ENCODE results near the gene E2F4. TPM values are rescaled to one million over a fixed set of nuclear protein-coding genes. Genes with fewer than 3 reads are reported as not detected.

The E2F4 gene
- total and polyA plus RNA-seq, 10 of the 15 experiments (the other 5 are each of a cell fraction or from before 2014, with no cell fraction given): 11.7 to 132 (median 95.9) TPM

DNA sequence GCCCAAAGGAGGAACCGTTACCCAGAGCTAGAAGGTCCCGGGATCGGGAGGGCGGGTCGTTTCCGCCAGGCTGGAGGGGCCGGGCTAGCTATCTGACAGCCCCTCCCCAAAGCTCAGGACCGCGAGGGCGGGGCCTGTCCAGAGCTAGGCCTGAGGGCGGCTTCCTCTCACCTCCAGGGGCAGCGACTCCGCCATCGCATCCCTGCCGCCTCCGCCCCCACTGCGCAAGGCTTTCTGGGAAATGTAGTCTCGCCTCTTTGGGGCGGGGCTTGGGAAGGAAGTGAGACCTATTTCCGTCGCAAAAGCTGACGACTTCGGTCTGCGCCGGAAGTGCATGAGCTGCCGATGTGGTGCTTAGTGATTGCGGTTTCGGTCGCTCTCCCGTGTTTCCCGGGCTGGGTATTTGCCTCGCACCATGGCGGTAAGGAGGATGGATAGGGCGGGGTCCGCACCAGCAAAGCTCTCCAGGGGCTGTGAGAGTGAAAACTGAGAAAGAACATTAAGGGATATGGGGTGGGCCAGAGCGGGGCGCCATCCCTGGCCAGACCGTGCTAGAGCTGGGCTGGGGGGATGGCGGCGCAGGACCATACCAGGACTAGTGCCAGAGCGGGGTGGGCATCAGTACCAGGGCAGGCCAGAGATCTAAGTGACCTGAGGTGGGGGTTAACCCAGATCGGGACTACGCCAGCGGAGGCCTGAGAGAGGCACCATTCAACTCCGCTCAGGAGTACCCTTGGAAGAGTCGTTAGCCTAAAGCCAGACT is 35.0 kb downstream of the E2F4 start, which contains the start of gene TMEM208 (continued):
- no peak for TF ChIP-seq IKZF2 (IDR thresholded peaks at IDR 0.05)
- no peak for TF ChIP-seq ASH2L (IDR thresholded peaks at IDR 0.05; ENCODE audit: borderline replicate concordance, low read depth)
- TF ChIP-seq YBX1 (IDR thresholded peaks at IDR 0.05): no peak
- TF ChIP-seq LARP7 (IDR thresholded peaks at IDR 0.05): peak; percentile 58; the same call in 1 of the 2 replicates
- TF ChIP-seq, protein P1, sequence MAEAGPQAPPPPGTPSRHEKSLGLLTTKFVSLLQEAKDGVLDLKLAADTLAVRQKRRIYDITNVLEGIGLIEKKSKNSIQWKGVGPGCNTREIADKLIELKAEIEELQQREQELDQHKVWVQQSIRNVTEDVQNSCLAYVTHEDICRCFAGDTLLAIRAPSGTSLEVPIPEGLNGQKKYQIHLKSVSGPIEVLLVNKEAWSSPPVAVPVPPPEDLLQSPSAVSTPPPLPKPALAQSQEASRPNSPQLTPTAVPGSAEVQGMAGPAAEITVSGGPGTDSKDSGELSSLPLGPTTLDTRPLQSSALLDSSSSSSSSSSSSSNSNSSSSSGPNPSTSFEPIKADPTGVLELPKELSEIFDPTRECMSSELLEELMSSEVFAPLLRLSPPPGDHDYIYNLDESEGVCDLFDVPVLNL (IDR thresholded peaks at IDR 0.05; ENCODE audit: low read depth, low read length): peak; percentile 71
- no peak for TF ChIP-seq SMC3 (IDR thresholded peaks at IDR 0.05; ENCODE audit: borderline replicate concordance, low read length)
- TF ChIP-seq, protein P2, sequence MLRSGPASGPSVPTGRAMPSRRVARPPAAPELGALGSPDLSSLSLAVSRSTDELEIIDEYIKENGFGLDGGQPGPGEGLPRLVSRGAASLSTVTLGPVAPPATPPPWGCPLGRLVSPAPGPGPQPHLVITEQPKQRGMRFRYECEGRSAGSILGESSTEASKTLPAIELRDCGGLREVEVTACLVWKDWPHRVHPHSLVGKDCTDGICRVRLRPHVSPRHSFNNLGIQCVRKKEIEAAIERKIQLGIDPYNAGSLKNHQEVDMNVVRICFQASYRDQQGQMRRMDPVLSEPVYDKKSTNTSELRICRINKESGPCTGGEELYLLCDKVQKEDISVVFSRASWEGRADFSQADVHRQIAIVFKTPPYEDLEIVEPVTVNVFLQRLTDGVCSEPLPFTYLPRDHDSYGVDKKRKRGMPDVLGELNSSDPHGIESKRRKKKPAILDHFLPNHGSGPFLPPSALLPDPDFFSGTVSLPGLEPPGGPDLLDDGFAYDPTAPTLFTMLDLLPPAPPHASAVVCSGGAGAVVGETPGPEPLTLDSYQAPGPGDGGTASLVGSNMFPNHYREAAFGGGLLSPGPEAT (IDR thresholded peaks at IDR 0.05; ENCODE audit: low read depth): peak; percentile 99
- TF ChIP-seq, protein P3, sequence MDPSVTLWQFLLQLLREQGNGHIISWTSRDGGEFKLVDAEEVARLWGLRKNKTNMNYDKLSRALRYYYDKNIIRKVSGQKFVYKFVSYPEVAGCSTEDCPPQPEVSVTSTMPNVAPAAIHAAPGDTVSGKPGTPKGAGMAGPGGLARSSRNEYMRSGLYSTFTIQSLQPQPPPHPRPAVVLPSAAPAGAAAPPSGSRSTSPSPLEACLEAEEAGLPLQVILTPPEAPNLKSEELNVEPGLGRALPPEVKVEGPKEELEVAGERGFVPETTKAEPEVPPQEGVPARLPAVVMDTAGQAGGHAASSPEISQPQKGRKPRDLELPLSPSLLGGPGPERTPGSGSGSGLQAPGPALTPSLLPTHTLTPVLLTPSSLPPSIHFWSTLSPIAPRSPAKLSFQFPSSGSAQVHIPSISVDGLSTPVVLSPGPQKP (IDR thresholded peaks at IDR 0.05; ENCODE audit: low read depth, low read length): peak; percentile 94
- TF ChIP-seq TARDBP (IDR thresholded peaks at IDR 0.05; ENCODE audit: borderline replicate concordance): peak; percentile 96
- TF ChIP-seq, protein P4, sequence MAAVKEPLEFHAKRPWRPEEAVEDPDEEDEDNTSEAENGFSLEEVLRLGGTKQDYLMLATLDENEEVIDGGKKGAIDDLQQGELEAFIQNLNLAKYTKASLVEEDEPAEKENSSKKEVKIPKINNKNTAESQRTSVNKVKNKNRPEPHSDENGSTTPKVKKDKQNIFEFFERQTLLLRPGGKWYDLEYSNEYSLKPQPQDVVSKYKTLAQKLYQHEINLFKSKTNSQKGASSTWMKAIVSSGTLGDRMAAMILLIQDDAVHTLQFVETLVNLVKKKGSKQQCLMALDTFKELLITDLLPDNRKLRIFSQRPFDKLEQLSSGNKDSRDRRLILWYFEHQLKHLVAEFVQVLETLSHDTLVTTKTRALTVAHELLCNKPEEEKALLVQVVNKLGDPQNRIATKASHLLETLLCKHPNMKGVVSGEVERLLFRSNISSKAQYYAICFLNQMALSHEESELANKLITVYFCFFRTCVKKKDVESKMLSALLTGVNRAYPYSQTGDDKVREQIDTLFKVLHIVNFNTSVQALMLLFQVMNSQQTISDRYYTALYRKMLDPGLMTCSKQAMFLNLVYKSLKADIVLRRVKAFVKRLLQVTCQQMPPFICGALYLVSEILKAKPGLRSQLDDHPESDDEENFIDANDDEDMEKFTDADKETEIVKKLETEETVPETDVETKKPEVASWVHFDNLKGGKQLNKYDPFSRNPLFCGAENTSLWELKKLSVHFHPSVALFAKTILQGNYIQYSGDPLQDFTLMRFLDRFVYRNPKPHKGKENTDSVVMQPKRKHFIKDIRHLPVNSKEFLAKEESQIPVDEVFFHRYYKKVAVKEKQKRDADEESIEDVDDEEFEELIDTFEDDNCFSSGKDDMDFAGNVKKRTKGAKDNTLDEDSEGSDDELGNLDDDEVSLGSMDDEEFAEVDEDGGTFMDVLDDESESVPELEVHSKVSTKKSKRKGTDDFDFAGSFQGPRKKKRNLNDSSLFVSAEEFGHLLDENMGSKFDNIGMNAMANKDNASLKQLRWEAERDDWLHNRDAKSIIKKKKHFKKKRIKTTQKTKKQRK (IDR thresholded peaks at IDR 0.05; ENCODE audit: low read depth, low read length): no peak
- peak; percentile 96 for TF ChIP-seq SIX5 (IDR thresholded peaks at IDR 0.05; ENCODE audit: low read depth, low read length, severe bottlenecking)
- no peak for TF ChIP-seq ZBED1 (IDR thresholded peaks at IDR 0.05; ENCODE audit: borderline replicate concordance)
- TF ChIP-seq JUND (IDR thresholded peaks at IDR 0.05; ENCODE audit: low read depth, low read length): peak; percentile 29; the same call in 1 of the 2 replicates
- TF ChIP-seq RFX5 (IDR thresholded peaks at IDR 0.05; ENCODE audit: low read depth, low read length): no peak
- TF ChIP-seq CREM (IDR thresholded peaks at IDR 0.05; ENCODE audit: low read depth): peak; percentile 100
- peak; percentile 86 for TF ChIP-seq SREBF1 (IDR thresholded peaks at IDR 0.05; ENCODE audit: low read length)
- TF ChIP-seq CREB1 (IDR thresholded peaks at IDR 0.05; ENCODE audit: low read depth): peak; percentile 100
- TF ChIP-seq BMI1 (IDR thresholded peaks at IDR 0.05; ENCODE audit: borderline replicate concordance): no peak
- TF ChIP-seq, protein P5, sequence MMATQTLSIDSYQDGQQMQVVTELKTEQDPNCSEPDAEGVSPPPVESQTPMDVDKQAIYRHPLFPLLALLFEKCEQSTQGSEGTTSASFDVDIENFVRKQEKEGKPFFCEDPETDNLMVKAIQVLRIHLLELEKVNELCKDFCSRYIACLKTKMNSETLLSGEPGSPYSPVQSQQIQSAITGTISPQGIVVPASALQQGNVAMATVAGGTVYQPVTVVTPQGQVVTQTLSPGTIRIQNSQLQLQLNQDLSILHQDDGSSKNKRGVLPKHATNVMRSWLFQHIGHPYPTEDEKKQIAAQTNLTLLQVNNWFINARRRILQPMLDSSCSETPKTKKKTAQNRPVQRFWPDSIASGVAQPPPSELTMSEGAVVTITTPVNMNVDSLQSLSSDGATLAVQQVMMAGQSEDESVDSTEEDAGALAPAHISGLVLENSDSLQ (IDR thresholded peaks at IDR 0.05): peak; percentile 73
- TF ChIP-seq ZZZ3 (IDR thresholded peaks at IDR 0.05; ENCODE audit: control insufficient read depth, insufficient read length, low read depth): no peak
- TF ChIP-seq ZSCAN29 (IDR thresholded peaks at IDR 0.05): no peak
- TF ChIP-seq HDAC6 (IDR thresholded peaks at IDR 0.05; ENCODE audit: unreplicated experiment): no peak
- no peak for TF ChIP-seq RBBP5 (conservative IDR thresholded peaks at IDR 0.05)
- TF ChIP-seq RAD21 (IDR thresholded peaks at IDR 0.05; ENCODE audit: insufficient read depth, low read depth, low read length): no peak
